Thyroid gland (tissue), 4 donors: ENCODE data around the gene NCBP2L.
A peak's percentile ranks its signal among the peaks of the same experiment; 100 is the strongest.

Experiments
- CTCF ChIP-seq, 6 experiments: fragments of 200-600 bp in 3 of 6; fragments of 450-650 bp in 3 of 6; sonication (generic) in 3 of 6; IDR thresholded peaks; one replicate each; pipeline ENCODE4 v1.5.1; 2016 to 2019; ENCODE audit warnings: antibody characterized with exemption in 6 of 6, mild to moderate bottlenecking in 2 of 6, inconsistent platforms in 1 of 6, moderate library complexity in 1 of 6
- POLR2A ChIP-seq, 2 donors: fragments of 450-650 bp; IDR thresholded peaks; one replicate each; pipeline ENCODE4 v1.6.1; 2017; ENCODE audit warnings: antibody characterized with exemption in 2 of 2, mild to moderate bottlenecking in 2 of 2, moderate library complexity in 1 of 2

- peak in 1 of 2 donors; percentile 6 for TF ChIP-seq POLR2A (IDR thresholded peaks at IDR 0.05)
- TF ChIP-seq CTCF (IDR thresholded peaks at IDR 0.05): no peak
These were observed 10.9 kb upstream of the NCBP2L start for GRCh38 chrX:107766470-107767150.
